ENCODE measurements around the gene SLTM.
"Not testable (repeated sequence)": the region's sequence is repeated elsewhere in the genome, so short reads cannot be mapped to it uniquely, and the experiment has no call there.

Gene SLTM

DNA sequence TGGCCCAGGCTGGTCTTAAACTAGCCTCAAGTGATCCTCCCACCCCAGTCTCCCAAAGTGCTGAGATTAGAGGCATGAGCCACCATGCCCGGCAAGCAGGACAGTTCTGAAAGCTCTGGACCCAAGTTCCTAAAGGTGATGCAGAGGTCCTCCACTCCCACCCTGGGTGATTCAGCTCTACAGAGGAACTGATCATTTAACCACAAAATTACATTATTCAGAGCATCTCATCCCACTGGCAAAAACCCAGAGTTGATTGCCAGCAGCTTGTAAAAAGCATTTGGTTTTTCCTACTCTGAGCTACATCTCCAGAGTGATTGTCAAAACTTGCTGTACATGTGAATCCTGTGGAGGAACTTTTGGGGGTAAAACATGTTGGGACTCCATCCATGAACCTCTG lies 60.2 kb downstream of the SLTM start:
- no peak for DNase-seq

DNA sequence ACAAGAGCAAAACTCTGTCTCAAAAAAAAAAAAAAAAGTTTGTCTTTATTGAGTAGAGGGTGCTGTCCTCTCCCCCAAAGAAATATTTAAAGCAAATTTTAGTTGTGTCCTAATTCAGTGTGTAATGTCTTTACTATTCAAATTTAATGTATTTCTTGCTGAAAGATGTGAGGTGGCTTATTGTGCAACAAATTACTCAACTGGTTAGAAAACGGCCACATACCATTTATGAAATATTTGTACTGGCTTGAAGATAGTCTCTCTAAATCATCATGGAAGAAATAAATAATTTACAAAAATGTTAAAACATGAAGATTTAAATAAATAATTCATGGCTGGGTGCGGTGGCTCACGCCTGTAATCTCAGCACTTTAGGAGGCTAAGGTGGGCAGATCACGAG lies 63.0 kb downstream of the SLTM start:
- no peak for DNase-seq

GRCh38 chr15:58867926-58868325 lies 65.6 kb downstream of the SLTM start:
- DNase-seq, result no peak

- DNase-seq, result no peak
Measured at GRCh38 chr15:58865425-58865880, 68.0 kb downstream of the SLTM start.

DNA sequence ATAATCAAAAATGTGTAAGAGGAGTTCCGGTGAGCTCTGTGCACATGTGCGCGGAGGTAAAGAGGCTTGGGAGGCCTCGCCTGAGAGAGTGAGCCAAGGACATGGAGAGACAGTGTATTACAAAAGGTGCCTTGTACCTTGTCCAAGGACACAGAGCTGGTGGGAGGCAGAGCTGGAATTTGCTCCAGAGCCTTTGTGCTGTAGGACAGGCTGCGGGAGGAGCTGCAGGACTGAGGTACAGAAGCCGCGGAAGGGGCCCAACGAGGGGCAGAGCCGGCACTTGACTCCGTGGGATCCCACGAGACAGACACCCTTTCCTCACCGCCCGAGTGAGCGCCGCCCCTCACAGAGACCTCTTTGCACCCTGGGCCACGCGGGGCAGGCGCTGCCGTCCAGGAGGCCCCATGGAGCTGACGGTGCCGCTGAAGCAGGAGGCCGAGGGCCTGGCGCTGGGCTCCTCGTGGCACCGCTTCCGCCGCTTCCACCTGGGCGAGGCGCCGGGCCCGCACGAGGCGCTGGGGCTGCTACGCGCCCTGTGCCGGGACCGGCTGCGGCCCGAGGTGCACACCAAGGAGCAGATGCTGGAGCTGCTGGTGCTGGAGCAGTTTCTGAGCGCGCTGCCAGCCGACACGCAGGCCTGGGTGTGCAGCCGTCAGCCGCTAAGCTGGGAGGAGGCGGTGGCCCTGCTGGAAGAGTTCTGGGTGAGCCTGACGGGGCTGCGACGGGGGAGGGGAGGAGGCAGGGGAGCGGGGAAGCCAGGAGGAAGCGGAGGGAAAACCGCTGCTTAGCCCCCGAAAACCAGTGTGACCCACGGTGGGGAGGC lies 68.7 kb downstream of the SLTM start:
- no peak for DNase-seq

DNA sequence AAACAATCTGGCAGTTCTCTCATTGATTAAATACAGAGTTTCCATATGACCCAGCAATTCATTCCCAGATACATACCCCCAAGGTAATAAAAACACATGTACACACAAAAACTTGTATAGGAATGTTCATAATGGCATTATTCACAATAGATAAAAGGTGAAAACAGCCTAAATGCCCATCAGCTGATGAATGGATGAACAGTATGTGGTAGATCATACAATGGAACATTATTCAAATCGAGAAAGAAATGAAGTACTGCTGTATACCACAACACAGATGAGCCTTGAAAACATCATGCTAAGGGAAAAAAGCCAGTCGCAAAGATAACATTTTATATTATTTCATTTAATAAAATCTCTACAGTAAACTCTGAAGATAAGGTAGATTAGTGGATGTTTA lies 71.2 kb downstream of the SLTM start:
- DNase-seq, result no peak

DNA sequence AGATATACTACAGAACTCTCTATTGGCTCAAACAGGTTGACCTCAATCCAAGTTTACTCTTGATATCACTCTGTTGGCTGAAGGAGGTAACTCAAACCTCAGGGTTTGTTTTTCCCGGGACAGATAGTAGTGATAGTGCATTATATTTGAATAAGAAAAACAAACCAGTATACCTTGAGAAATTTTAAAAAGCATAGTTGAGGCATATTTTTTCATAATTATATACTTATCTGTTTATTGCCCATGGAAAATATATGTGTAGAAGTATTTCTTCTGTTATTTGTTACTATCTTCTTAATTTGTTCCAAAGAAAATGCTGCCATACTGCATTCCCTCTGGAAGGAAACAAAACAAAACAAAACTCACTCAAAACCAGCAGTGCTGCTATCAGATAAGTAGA lies 76.9 kb downstream of the SLTM start:
- DNase-seq, result not testable (repeated sequence)

- DNase-seq, result no peak
Measured at GRCh38 chr15:58856086-58856485, 77.4 kb downstream of the SLTM start.

- DNase-seq, result no peak
Measured at GRCh38 chr15:58854593-58854992, 78.9 kb downstream of the SLTM start.

- DNase-seq, result no peak
Measured at GRCh38 chr15:58852347-58852746, 81.1 kb downstream of the SLTM start.

GRCh38 chr15:58851205-58851604 lies 82.3 kb downstream of the SLTM start:
- DNase-seq, result not testable (repeated sequence)

DNA sequence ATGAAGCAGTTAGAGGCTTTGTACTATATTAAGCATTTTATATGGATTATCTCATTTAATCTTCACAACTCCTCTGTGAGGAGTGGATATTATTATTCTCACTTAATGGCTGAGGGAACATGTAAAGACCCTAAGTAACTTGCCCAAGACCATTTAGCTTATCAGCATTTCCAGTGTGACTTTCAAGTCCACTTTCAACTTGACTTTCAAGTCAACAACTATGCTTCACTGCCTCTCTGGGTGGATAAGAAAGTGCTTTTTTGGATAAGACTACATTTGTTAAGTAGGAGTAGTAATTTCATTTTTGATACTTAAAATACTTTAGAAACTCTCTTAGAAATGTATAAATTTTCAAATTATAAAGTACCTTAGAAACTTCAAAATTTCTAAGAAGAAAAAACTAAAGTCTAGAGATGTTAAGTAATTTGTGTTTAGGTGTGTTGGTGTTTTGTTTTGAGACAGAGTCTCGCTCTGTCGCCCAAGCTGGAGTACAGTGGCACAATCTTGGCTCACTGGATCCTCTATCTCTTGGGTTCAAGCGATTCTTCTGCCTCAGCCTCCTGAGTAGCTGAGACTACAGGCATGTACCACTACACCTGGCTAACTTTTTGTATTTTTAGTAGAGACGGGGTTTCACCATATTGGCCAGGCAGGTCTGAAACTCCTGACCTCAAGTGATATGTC lies 90.6 kb downstream of the SLTM start:
- no peak for DNase-seq

DNA sequence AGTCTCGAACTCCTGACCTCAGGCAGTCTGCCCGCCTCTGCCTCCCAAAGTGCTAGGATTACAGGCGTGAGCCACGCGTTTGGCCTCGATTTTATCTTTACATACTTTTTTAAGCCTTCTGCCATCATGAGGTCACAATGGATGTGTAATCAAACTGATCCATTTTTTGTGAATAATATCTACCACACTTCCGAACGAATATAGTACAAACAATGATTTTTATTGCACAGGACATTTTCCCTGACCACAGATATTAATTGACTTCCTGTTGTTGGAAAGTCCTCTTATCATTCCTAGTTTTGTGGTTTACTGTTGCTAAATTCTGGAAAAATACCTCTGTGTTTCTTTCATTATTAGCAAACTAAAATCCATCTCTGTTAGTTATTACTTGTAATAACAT lies 93.4 kb downstream of the SLTM start:
- no peak for DNase-seq

DNA sequence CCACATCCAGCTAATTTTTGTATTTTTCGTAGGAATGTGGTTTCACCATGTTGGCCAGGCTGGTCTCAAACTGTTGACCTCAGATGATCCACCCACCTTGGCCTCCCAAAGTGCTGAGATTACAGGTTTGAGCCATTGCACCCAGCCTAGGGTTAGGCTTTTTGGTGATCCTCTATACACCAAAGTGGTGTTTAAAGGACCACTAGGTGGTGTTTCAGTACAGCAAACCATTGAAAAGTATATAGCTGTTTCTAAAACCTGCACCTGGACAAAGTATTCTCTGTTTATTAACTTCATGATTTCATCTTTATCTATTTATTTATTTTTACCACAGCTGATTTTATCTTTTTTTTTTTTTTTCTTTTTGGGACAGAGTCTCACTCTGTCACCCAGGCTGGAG lies 94.0 kb downstream of the SLTM start:
- DNase-seq, result no peak

DNA sequence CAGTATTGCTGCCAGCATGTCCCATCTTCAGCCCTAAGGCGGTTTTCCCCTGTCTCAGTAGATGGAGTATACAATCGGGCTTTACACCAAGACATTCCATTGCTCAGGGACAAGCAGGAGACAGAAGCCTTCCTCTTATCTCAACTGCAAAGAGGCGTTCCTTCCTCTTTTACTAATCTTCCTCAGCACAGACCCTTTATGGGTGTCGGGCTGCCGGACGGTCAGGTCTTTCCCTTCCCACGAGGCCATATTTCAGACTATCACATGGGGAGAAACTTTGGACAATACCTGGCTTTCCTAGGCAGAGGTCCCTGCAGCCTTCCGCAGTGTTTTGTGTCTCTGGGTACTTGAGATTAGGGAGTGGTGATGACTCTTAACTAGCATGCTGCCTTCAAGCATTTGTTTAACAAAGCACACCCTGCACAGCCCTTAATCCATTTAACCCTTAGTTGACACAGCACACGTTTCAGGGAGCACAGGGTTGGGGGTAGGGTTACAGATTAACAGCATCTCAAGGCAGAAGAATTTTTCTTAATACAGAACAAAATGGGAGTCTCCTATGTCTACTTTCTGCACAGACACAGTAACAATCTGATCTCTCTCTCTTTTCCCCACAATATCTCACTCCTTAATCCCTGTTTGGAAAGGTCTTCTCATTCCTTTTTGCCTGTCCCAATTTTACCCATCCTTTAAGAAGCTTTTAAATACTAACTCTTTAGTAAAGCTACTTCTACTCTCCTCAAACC lies 99.6 kb downstream of the SLTM start:
- DNase-seq, result not testable (repeated sequence)

GRCh38 chr15:58830556-58830955 lies 102.9 kb downstream of the SLTM start:
- no peak for DNase-seq

All from T1000 (cell line).